ENCODE measurements around the gene CYP4F11.
A peak's percentile ranks its signal among the peaks of the same experiment; 100 is the strongest.
"Not testable (repeated sequence)": the region's sequence is repeated elsewhere in the genome, so short reads cannot be mapped to it uniquely, and the experiment has no call there.

The CYP4F11 gene

GRCh38 chr19:15873771-15874170 lies 60.6 kb downstream of the CYP4F11 start:
- DNase-seq: not testable (repeated sequence)

GRCh38 chr19:15871570-15871969 lies 62.8 kb downstream of the CYP4F11 start:
- DNase-seq: no peak

GRCh38 chr19:15869873-15870272 lies 64.5 kb downstream of the CYP4F11 start:
- no peak for DNase-seq

GRCh38 chr19:15869109-15869555 lies 65.2 kb downstream of the CYP4F11 start:
- peak; percentile 77 for DNase-seq

- no peak for DNase-seq
These were observed 67.7 kb downstream of the CYP4F11 start for GRCh38 chr19:15866636-15867035.

GRCh38 chr19:15864824-15865223 lies 69.5 kb downstream of the CYP4F11 start:
- DNase-seq: no peak

GRCh38 chr19:15863272-15863671 lies 71.1 kb downstream of the CYP4F11 start:
- no peak for DNase-seq

GRCh38 chr19:15862444-15862843 lies 71.9 kb downstream of the CYP4F11 start:
- no peak for DNase-seq
